SK-N-SH (cell line): ENCODE results near the gene RHBDD3. TPM values are rescaled to one million over a fixed set of nuclear protein-coding genes. Genes with fewer than 3 reads are reported as not detected.
A peak's percentile ranks its signal among the peaks of the same experiment; 100 is the strongest.

Source experiments
- CTCF ChIA-PET: fragments of 300-600, 350-600 bp; formaldehyde crosslinking; extraction: SDS; loops from one replicate; lab custom pipeline; 2021; lab: Yijun Ruan, JAX
- POLR2A ChIA-PET: fragments of 350-600 bp; sonication (Branson Sonifier 250); formaldehyde crosslinking; extraction: SDS; loops from one replicate; lab custom pipeline; 2020; ENCODE audit warnings: antibody characterized with exemption, inconsistent platforms; lab: Yijun Ruan, JAX
- DNase-seq: peaks from one replicate; pipeline ENCODE4 v3.0.0; 2012
- H2AFZ ChIP-seq: fragments of 200-600 bp; sonication (generic); 2 replicates; pipeline ENCODE4 v1.8.1; 2016; ENCODE audit warnings: antibody characterized with exemption, mild to moderate bottlenecking, low read depth
- H3F3A ChIP-seq: fragments of 200-600 bp; sonication (generic); replicated peaks from 2 replicates; pipeline ENCODE3; 2016; ENCODE audit warnings: antibody characterized with exemption, mild to moderate bottlenecking; ENCODE audit not compliant: insufficient read depth
- H3K27ac ChIP-seq, 2 experiments: fragments of 200-500 bp in 1 of 2; fragments of 200-600 bp in 1 of 2; sonication (Bioruptor generic) in 1 of 2; sonication (generic), shearing (Covaris generic) in 1 of 2; 2 replicates each; pipeline versions ENCODE4 v1.5.1 to v1.6.1; 2014 to 2016; ENCODE audit warnings: low read depth in 2 of 2, inconsistent platforms in 1 of 2, low read length in 1 of 2, mild to moderate bottlenecking in 1 of 2, mixed read lengths in 1 of 2
- H3K27me3 ChIP-seq: fragments of 200-600 bp; sonication (generic), shearing (Covaris generic); 2 replicates; pipeline ENCODE4 v1.6.1; 2016; ENCODE audit warnings: mixed run types; ENCODE audit not compliant: insufficient read depth
- H3K36me3 ChIP-seq, 2 experiments: fragments of 200-500 bp in 1 of 2; fragments of 200-600 bp in 1 of 2; sonication (Bioruptor generic) in 1 of 2; sonication (generic) in 1 of 2; replicated peaks in 1 of 2; 2 replicates each; pipeline versions ENCODE3 to v1.5.1; 2014 to 2016; ENCODE audit warnings: low read length in 1 of 2, mild to moderate bottlenecking in 1 of 2; ENCODE audit not compliant: insufficient read depth in 2 of 2, control insufficient read depth in 1 of 2
- H3K4me1 ChIP-seq, 2 experiments: fragments of 200-500 bp in 1 of 2; fragments of 200-600 bp in 1 of 2; sonication (Bioruptor generic) in 1 of 2; sonication (generic), shearing (Covaris generic) in 1 of 2; 2 replicates each; pipeline versions ENCODE4 v1.5.1 to v1.6.1; 2014 to 2016; ENCODE audit warnings: low read depth in 1 of 2, low read length in 1 of 2, mixed run types in 1 of 2; ENCODE audit not compliant: insufficient read depth in 2 of 2, control insufficient read depth in 1 of 2
- H3K4me2 ChIP-seq: fragments of 200-600 bp; sonication (generic), shearing (Covaris generic); 2 replicates; pipeline ENCODE4 v1.6.1; 2017; ENCODE audit warnings: mixed run types
- H3K4me3 ChIP-seq, 2 experiments: fragments of 200-500 bp in 1 of 2; fragments of 200-600 bp in 1 of 2; sonication (Bioruptor generic) in 1 of 2; sonication (generic), shearing (Covaris generic) in 1 of 2; 2 replicates each; pipeline versions ENCODE4 v1.5.1 to v1.8.1; 2014 to 2016; ENCODE audit warnings: low read depth in 2 of 2, inconsistent platforms in 1 of 2, low read length in 1 of 2, mild to moderate bottlenecking in 1 of 2, mixed read lengths in 1 of 2, moderate library complexity in 1 of 2
- H3K79me2 ChIP-seq: fragments of 200-600 bp; sonication (generic); 2 replicates; pipeline ENCODE4 v1.8.1; 2017; ENCODE audit warnings: mild to moderate bottlenecking; ENCODE audit not compliant: insufficient read depth
- H3K9ac ChIP-seq: fragments of 200-600 bp; sonication (generic); 2 replicates; pipeline ENCODE4 v1.6.1; 2017; ENCODE audit warnings: mixed run types
- H3K9me2 ChIP-seq: fragments of 200-600 bp; sonication (generic); 2 replicates; pipeline ENCODE4 v1.6.1; 2017; ENCODE audit warnings: mixed run types
- H3K9me3 ChIP-seq: fragments of 200-600 bp; sonication (generic); 2 replicates; pipeline ENCODE4 v1.6.1; 2017; ENCODE audit warnings: mixed run types, mild to moderate bottlenecking, moderate library complexity
- H4K20me1 ChIP-seq: fragments of 200-600 bp; sonication (generic); 2 replicates; pipeline ENCODE4 v1.6.1; 2017; ENCODE audit warnings: mild to moderate bottlenecking, mixed run types; ENCODE audit not compliant: insufficient read depth
- CHD2 ChIP-seq: fragments of 150-350 bp; IDR thresholded peaks from 2 replicates; pipeline ENCODE4 v1.6.1; 2018; ENCODE audit warnings: low read length; ENCODE audit not compliant: partially characterized antibody
- ELF1 ChIP-seq: IDR thresholded peaks from 2 replicates; pipeline ENCODE4 v1.4.0; 2012
- EP300 ChIP-seq, 2 experiments: IDR thresholded peaks; 2 replicates each; pipeline versions ENCODE4 v1.4.0 to v1.6.1; 2012; ENCODE audit warnings: borderline replicate concordance in 1 of 2, low read depth in 1 of 2, low read length in 1 of 2
- FOSL2 ChIP-seq: IDR thresholded peaks from 2 replicates; pipeline ENCODE4 v1.4.0; 2012; ENCODE audit warnings: low read depth, mild to moderate bottlenecking, moderate library complexity, borderline replicate concordance
- GABPA ChIP-seq: IDR thresholded peaks from 2 replicates; pipeline ENCODE4 v1.4.0; 2012; ENCODE audit warnings: low read depth, mild to moderate bottlenecking
- RAD21 ChIP-seq: IDR thresholded peaks from 2 replicates; pipeline ENCODE4 v1.6.1; 2012; ENCODE audit warnings: mild to moderate bottlenecking, low read length
- RCOR1 ChIP-seq: fragments of 150-350 bp; IDR thresholded peaks from 2 replicates; pipeline ENCODE4 v1.6.1; 2017; ENCODE audit warnings: antibody characterized with exemption, low read length
- RFX5 ChIP-seq: IDR thresholded peaks from 2 replicates; pipeline ENCODE4 v1.6.1; 2012; ENCODE audit warnings: mild to moderate bottlenecking, improper control_type of control experiment, low read length
- RXRA ChIP-seq: IDR thresholded peaks from 2 replicates; pipeline ENCODE4 v1.4.0; 2012; ENCODE audit warnings: low read depth, mild to moderate bottlenecking, borderline replicate concordance
- SIN3A ChIP-seq: IDR thresholded peaks from 2 replicates; pipeline ENCODE4 v1.6.1; 2012; ENCODE audit warnings: low read depth, mild to moderate bottlenecking, low read length, moderate library complexity, borderline replicate concordance
- TEAD4 ChIP-seq: IDR thresholded peaks from 2 replicates; pipeline ENCODE4 v1.4.0; 2012; ENCODE audit warnings: mild to moderate bottlenecking, borderline replicate concordance; ENCODE audit not compliant: insufficient read depth
- WGBS: methylation state at CpG from one replicate; pipeline ENCODE4 v1.1.6; 2017; ENCODE audit warnings: low lambda C conversion rate; 5-methylcytosine and 5-hydroxymethylcytosine counted together
- polyA plus RNA-seq, 3 experiments: library from polyadenylated mRNA; depleted of rRNA; stranded (reverse); fragments of >200 nt; gene quantifications; 2 replicates each; pipeline ENCODE4 v1.2.3, GENCODE V29; 2012
- TF ChIP-seq, protein P1 (sequence below): IDR thresholded peaks from 2 replicates; pipeline ENCODE4 v1.4.0; 2012; ENCODE audit warnings: low read depth, borderline replicate concordance
- TF ChIP-seq, protein P2 (sequence below): IDR thresholded peaks from 2 replicates; pipeline ENCODE4 v1.4.0; 2012; ENCODE audit warnings: low read depth, borderline replicate concordance
- TF ChIP-seq, protein P3 (sequence below): IDR thresholded peaks from 2 replicates; pipeline ENCODE4 v1.4.0; 2012; ENCODE audit warnings: low read depth
- TF ChIP-seq, protein P4 (sequence below): fragments of 200-600 bp; sonication (generic); IDR thresholded peaks from 2 replicates; pipeline ENCODE4 v1.6.1; 2017; ENCODE audit warnings: antibody characterized with exemption, mild to moderate bottlenecking, moderate library complexity

The RHBDD3 gene
- polyA plus RNA-seq, 1 of the 3 experiments (the other 2 are of a cell fraction), result 19.0 TPM

DNA sequence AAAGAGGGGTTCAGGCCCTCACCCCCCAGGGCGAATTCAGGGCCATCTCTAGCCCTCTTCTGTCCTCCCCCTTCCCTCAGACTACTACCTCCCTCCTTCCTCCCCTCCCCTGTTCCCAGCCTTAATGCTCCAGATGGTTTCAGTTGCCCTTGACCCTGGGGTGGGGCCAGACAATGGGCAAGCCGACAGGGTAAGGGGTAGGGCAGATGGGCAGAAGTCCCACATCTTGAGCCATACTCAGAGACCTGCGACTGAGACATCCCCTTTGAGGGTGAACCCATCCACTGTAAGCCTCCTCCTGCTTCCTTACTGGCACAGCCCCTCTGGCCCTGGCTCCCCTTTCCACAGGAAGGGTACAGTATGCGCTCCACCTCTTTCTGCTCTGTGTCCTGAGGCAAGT is 1.9 kb downstream of the RHBDD3 start:
- Histone ChIP-seq H3K79me2 (peaks cover 48% of the 10 kb centered on the region), H3F3A (peaks cover 3% of the 10 kb centered on the region), H3K9me2 (no peaks in the 10 kb centered on the region), H4K20me1 (peaks cover 24% of the 10 kb centered on the region), H3K9me3 (no peaks in the 10 kb centered on the region), H3K4me1 (peaks cover 10 to 31% of the 10 kb centered on the region in 2 experiments; a peak in 3 of 4 replicates), H3K9ac (no peak overlapping the region), H3K27me3 (no peaks in the 10 kb centered on the region), H3K36me3 (peaks cover 20 to 21% of the 10 kb centered on the region in 2 experiments), H3K4me2 (peak overlapping the region; percentile 99; the same call in 1 of the 2 replicates), H3K27ac (peak overlapping the region in 1 of 2 experiments; percentile 5; a peak in 1 of 4 replicates), H3K4me3 (no peak overlapping the region), H2AFZ (no peak overlapping the region)
- ChIA-PET POLR2A (no interaction called here), CTCF (interaction anchor here (7.7 kb wide), 1 partner anchor 20 kb away, joined by 40 read pairs; no protein-coding TSS in a partner anchor)
- DNase-seq, result peak; percentile 14
- TF ChIP-seq, protein P1, sequence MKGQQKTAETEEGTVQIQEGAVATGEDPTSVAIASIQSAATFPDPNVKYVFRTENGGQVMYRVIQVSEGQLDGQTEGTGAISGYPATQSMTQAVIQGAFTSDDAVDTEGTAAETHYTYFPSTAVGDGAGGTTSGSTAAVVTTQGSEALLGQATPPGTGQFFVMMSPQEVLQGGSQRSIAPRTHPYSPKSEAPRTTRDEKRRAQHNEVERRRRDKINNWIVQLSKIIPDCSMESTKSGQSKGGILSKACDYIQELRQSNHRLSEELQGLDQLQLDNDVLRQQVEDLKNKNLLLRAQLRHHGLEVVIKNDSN, result no peak
- TF ChIP-seq, protein P2, sequence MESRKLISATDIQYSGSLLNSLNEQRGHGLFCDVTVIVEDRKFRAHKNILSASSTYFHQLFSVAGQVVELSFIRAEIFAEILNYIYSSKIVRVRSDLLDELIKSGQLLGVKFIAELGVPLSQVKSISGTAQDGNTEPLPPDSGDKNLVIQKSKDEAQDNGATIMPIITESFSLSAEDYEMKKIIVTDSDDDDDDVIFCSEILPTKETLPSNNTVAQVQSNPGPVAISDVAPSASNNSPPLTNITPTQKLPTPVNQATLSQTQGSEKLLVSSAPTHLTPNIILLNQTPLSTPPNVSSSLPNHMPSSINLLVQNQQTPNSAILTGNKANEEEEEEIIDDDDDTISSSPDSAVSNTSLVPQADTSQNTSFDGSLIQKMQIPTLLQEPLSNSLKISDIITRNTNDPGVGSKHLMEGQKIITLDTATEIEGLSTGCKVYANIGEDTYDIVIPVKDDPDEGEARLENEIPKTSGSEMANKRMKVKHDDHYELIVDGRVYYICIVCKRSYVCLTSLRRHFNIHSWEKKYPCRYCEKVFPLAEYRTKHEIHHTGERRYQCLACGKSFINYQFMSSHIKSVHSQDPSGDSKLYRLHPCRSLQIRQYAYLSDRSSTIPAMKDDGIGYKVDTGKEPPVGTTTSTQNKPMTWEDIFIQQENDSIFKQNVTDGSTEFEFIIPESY, result no peak
- TF ChIP-seq, protein P3, sequence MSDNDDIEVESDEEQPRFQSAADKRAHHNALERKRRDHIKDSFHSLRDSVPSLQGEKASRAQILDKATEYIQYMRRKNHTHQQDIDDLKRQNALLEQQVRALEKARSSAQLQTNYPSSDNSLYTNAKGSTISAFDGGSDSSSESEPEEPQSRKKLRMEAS, result no peak
- TF ChIP-seq TEAD4 (no peak), EP300 (IDR thresholded peaks at IDR 0.05; ENCODE audit: borderline replicate concordance in 1 of 2, low read depth in 1 of 2, low read length in 1 of 2) (no peak)
- 83% methylated on average over 3 of the region's 4 CpGs for WGBS

DNA sequence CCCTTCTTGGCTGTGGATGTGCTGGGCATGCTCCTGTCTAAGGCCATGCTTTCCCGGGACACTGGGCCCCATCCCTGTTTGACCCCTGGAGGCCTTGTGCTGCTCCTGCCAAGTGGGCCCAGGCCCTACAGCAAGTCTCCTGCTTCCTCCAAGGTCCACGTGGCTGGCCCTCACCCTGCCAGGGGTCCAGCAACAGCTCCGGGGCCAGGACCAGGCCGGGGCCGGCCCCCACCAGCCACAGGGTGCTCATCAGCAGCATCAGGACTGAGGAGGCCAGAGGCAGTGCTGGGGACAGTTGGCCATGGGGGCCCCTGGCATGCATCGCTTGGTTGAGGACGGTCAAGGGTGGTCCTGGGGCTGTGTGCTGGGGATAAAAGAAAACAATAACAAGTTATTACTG is 2.5 kb downstream of the RHBDD3 start:
- Histone ChIP-seq H3K4me2 (no peak overlapping the region), H3K9ac (no peak overlapping the region), H3F3A (peaks cover 2% of the 10 kb centered on the region), H3K27ac (no peak overlapping the region), H3K27me3 (no peaks in the 10 kb centered on the region), H3K4me1 (peaks cover 4 to 25% of the 10 kb centered on the region in 2 experiments; a peak in 2 of 4 replicates), H3K36me3 (peaks cover 14% of the 10 kb centered on the region in 2 experiments), H3K4me3 (no peak overlapping the region), H2AFZ (no peak overlapping the region), H3K79me2 (peaks cover 42% of the 10 kb centered on the region), H4K20me1 (peaks cover 18% of the 10 kb centered on the region), H3K9me3 (no peaks in the 10 kb centered on the region), H3K9me2 (no peaks in the 10 kb centered on the region)
- CTCF ChIA-PET, result interaction anchor here (7.7 kb wide), 1 partner anchor 20 kb away, joined by 40 read pairs; no protein-coding TSS in a partner anchor
- no peak for TF ChIP-seq CHD2
- TF ChIP-seq ELF1, result no peak
- no peak for TF ChIP-seq FOSL2
- no peak for TF ChIP-seq TEAD4
- TF ChIP-seq, protein P1, result no peak
- no peak for TF ChIP-seq SIN3A
- no peak for TF ChIP-seq GABPA
- TF ChIP-seq, protein P2, result no peak
- TF ChIP-seq RXRA, result no peak
- no peak for TF ChIP-seq RFX5
- no peak for TF ChIP-seq RCOR1
- TF ChIP-seq RAD21, result no peak
- TF ChIP-seq, protein P4, sequence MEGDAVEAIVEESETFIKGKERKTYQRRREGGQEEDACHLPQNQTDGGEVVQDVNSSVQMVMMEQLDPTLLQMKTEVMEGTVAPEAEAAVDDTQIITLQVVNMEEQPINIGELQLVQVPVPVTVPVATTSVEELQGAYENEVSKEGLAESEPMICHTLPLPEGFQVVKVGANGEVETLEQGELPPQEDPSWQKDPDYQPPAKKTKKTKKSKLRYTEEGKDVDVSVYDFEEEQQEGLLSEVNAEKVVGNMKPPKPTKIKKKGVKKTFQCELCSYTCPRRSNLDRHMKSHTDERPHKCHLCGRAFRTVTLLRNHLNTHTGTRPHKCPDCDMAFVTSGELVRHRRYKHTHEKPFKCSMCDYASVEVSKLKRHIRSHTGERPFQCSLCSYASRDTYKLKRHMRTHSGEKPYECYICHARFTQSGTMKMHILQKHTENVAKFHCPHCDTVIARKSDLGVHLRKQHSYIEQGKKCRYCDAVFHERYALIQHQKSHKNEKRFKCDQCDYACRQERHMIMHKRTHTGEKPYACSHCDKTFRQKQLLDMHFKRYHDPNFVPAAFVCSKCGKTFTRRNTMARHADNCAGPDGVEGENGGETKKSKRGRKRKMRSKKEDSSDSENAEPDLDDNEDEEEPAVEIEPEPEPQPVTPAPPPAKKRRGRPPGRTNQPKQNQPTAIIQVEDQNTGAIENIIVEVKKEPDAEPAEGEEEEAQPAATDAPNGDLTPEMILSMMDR, result no peak
- no peak for DNase-seq
- POLR2A ChIA-PET, result no interaction called here
- 95% methylated on average over 4 of the region's 7 CpGs for WGBS
